ENCODE measurements around the gene MYMK.

- TF ChIP-seq, protein P1, sequence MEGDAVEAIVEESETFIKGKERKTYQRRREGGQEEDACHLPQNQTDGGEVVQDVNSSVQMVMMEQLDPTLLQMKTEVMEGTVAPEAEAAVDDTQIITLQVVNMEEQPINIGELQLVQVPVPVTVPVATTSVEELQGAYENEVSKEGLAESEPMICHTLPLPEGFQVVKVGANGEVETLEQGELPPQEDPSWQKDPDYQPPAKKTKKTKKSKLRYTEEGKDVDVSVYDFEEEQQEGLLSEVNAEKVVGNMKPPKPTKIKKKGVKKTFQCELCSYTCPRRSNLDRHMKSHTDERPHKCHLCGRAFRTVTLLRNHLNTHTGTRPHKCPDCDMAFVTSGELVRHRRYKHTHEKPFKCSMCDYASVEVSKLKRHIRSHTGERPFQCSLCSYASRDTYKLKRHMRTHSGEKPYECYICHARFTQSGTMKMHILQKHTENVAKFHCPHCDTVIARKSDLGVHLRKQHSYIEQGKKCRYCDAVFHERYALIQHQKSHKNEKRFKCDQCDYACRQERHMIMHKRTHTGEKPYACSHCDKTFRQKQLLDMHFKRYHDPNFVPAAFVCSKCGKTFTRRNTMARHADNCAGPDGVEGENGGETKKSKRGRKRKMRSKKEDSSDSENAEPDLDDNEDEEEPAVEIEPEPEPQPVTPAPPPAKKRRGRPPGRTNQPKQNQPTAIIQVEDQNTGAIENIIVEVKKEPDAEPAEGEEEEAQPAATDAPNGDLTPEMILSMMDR (IDR thresholded peaks at IDR 0.05 in 4 of 5, conservative IDR thresholded peaks at IDR 0.05 in 1 of 5): no peak
- no peak for TF ChIP-seq POLR2A (IDR thresholded peaks at IDR 0.05)
These were observed 41.6 kb upstream of the MYMK start for GRCh38 chr9:133566382-133566781.
